Effector memory CD4-positive, alpha-beta T cell (primary cell): ENCODE results near the gene GNPDA1.
A peak's percentile ranks its signal among the peaks of the same experiment; 100 is the strongest.

Source experiments
- DNase-seq, 3 donors: peaks; one replicate each; pipeline ENCODE4 v3.0.0-alpha.2; 2020
- H3K27ac ChIP-seq: 2 replicates; pipeline ENCODE4 v1.7.0; 2013; ENCODE audit warnings: mild to moderate bottlenecking, low read length, moderate library complexity; ENCODE audit not compliant: insufficient read depth, poor library complexity, severe bottlenecking
- H3K27me3 ChIP-seq: replicated peaks from 2 replicates; pipeline ENCODE4 v1.7.0; 2013; ENCODE audit warnings: mild to moderate bottlenecking, low read length; ENCODE audit not compliant: insufficient read depth, control insufficient read depth, poor library complexity, severe bottlenecking
- H3K36me3 ChIP-seq: 2 replicates; pipeline ENCODE4 v1.7.0; 2013; ENCODE audit warnings: mild to moderate bottlenecking, low read length, moderate library complexity; ENCODE audit not compliant: control insufficient read depth, insufficient read depth
- H3K4me1 ChIP-seq: 2 replicates; pipeline ENCODE4 v1.7.0; 2013; ENCODE audit warnings: low read length, mild to moderate bottlenecking; ENCODE audit not compliant: control insufficient read depth, insufficient read depth, poor library complexity, severe bottlenecking
- H3K4me3 ChIP-seq: 2 replicates; pipeline ENCODE4 v1.7.0; 2013; ENCODE audit warnings: low read length, low read depth, mild to moderate bottlenecking; ENCODE audit not compliant: insufficient read depth, poor library complexity, severe bottlenecking
- H3K9me3 ChIP-seq: 2 replicates; pipeline ENCODE4 v1.7.0; 2013; ENCODE audit warnings: mild to moderate bottlenecking, low read length, moderate library complexity; ENCODE audit not compliant: control insufficient read depth

GNPDA1 gene

DNA sequence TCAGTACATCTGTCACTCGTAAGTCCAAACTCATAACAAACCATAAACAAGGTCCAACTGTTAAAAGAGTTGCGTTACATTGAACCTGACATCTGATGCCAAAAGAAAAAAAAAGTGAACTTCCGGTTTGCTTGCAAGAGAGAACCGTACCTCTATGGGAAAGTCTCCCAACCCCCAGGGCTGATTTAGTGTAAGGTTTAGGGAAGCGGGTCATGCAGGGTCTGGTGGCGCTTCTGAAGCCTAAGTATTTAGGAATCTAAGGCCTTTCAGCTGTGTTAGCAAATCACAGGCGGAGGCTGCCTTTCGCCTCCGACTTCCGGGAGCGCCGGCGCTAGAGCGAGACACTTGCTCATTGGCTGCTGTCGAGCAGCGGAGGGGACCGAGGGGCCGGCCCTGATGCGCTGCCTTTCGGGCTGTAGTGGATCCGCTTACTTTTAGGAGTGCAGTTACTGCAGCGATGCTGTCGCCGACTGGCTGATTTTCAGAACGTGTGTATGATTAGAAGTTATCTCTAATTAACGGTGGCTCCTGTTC, 12.0 kb upstream of the GNPDA1 start:
- Histone ChIP-seq H3K4me1 (no peaks in the 10 kb centered on the region), H3K9me3 (no peaks in the 10 kb centered on the region), H3K4me3 (peak overlapping the region; percentile 36), H3K27me3 (no peaks in the 10 kb centered on the region), H3K27ac (peak overlapping the region; percentile 78), H3K36me3 (no peaks in the 10 kb centered on the region)
- DNase-seq: peak; percentile 63 to 76 (median 71)

DNA sequence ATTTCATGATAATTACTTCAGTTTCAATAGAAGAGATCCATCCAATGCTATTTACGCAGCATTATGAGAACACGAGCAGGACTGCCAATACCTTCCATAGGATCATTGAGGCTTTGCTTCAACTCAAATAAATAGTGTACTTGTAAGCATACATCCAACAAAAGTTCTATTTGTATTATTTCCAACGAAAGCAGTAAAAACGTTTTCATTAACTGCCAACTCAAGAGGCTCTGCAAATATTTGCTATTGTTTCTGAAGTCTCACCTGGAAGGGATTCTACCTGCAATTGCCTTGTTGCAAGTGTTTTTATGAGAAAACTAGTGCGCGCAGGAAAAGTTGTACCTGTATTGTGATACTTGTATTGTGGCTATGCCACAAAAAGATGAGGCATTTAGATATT, 11.0 kb upstream of the GNPDA1 start:
- Histone ChIP-seq H3K36me3 (no peaks in the 10 kb centered on the region), H3K4me3 (no peak overlapping the region), H3K27me3 (no peaks in the 10 kb centered on the region), H3K27ac (no peak overlapping the region), H3K9me3 (no peaks in the 10 kb centered on the region), H3K4me1 (no peaks in the 10 kb centered on the region)
- no peak for DNase-seq

DNA sequence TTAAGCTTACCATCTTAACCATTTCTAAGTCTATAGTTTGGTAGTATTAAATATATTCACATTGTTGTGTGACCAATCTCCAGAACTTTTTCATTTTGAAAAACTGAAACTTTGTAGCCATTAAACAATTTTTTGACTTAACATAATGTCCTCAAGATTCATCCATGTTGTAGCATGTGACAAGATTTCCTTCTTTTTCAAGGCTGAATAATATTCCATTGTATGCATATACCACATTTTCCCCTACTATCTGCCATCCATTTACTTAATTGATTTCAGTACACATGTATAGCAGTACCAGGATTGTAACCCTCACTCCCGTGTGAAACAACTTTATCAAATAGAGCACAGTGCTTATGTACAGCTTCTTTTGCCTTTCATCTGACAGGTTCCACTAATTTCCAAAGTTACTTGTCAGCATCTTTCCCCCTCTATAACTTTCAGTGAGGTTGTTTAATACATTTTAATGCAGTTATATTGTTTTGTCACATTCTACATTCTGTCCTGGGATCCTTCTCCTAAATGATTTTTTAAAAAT, 7.4 kb upstream of the GNPDA1 start:
- no peak overlapping the region for H3K4me3 ChIP-seq
- H3K36me3 ChIP-seq: no peaks in the 10 kb centered on the region
- no peaks in the 10 kb centered on the region for H3K27me3 ChIP-seq
- H3K4me1 ChIP-seq: peaks cover 26% of the 10 kb centered on the region
- no peak for DNase-seq
- no peak overlapping the region for H3K27ac ChIP-seq
- no peaks in the 10 kb centered on the region for H3K9me3 ChIP-seq

DNA sequence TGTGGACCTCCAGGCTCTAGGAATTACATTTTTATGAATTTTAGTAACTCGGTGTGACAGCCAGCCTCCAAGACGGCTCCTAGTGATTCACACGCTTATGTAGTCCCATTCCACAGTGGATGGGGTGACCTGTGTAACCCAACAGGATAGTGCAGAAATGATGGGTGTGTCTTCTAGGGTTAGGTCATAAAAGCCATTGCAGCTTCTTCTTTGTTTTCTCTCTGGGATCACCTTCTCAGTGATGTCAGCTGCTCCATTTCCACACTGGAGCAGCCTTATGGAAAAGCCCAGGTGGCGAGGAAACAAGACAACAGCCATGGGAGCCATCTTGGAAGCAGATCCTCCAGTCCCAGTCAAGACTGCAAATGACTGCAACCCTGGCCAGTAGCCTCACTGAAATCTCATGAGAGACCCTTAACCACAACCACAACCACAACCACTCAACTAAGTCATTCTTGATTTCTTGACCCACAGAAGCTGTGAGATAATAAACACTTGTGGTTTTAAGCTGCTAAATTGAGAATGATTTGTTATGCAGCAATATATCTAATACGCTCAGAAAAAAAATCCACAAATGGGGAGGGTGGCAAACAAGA, 5.1 kb upstream of the GNPDA1 start:
- Histone ChIP-seq H3K4me1 (peaks cover 34% of the 10 kb centered on the region), H3K27ac (peak overlapping the region; percentile 66)
- no peak for DNase-seq

DNA sequence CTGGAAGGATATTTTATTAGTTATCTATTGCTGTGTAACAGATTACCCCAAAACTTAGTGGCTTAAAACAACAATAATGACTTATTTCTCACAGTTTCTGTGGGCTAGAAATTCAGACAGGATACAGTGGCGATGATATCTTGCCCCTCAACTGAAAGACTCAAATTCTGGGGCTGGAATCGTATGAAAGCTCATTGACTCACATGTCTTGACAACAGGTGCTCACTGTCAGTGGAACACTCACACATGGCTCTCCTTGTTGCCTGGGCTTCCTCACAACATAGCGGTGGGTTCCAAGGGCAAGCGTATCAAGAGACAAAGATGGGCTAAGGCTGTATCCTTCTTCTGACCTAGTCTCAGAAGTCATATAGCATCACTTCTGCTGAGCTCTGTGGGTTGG, 3.7 kb upstream of the GNPDA1 start:
- Histone ChIP-seq H3K4me3 (no peak overlapping the region), H3K27ac (peak overlapping the region; percentile 66), H3K9me3 (no peaks in the 10 kb centered on the region), H3K27me3 (no peaks in the 10 kb centered on the region), H3K4me1 (peaks cover 41% of the 10 kb centered on the region), H3K36me3 (no peaks in the 10 kb centered on the region)
- peak in 1 of 3 donors; percentile 11 for DNase-seq

More for the DNA sequence above, 5.1 kb upstream of the GNPDA1 start:
- no peaks in the 10 kb centered on the region for H3K36me3 ChIP-seq
- no peaks in the 10 kb centered on the region for H3K27me3 ChIP-seq
- peak overlapping the region; percentile 17 for H3K4me3 ChIP-seq
- no peaks in the 10 kb centered on the region for H3K9me3 ChIP-seq

DNA sequence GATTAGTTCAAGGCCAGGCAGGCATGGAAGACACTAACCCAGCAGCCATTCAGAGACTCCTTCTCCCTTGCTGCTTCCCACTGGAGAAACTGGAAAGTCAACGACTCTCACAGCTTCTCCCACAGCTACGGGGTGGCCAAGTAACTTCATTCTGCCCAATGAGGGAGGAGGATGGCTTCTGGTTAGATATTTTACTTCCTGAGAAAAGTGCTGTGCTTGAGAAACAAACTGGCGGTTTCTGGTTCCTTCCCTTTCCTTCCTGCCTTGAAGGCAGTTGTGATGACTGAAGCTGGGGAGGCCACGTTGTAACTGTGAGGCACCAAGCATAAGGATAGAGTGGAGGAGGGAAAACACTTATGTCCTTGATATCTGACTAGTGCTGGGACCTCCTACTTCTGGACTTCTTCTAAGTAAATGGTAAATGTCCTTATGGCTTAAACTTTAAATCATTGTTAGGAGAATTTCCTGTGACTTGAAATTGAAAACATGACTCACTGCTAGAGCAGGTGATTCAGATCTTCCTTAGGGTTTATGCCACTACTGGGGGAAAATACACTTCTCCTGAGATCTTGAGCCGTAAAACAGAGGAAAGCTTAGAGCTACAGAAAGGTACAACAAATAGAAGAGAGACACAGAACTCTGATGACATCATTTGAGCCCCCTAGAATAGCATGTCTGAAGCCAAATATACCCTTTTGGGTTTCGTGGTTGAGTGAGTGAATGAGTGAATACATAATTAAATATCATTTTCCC, 3.1 kb upstream of the GNPDA1 start:
- peak overlapping the region; percentile 66 for H3K27ac ChIP-seq
- peak overlapping the region; percentile 10 for H3K4me3 ChIP-seq
- H3K36me3 ChIP-seq: no peaks in the 10 kb centered on the region
- peak; percentile 11 to 25 (median 22) for DNase-seq
- peaks cover 42% of the 10 kb centered on the region for H3K4me1 ChIP-seq
- no peaks in the 10 kb centered on the region for H3K9me3 ChIP-seq
- no peaks in the 10 kb centered on the region for H3K27me3 ChIP-seq

DNA sequence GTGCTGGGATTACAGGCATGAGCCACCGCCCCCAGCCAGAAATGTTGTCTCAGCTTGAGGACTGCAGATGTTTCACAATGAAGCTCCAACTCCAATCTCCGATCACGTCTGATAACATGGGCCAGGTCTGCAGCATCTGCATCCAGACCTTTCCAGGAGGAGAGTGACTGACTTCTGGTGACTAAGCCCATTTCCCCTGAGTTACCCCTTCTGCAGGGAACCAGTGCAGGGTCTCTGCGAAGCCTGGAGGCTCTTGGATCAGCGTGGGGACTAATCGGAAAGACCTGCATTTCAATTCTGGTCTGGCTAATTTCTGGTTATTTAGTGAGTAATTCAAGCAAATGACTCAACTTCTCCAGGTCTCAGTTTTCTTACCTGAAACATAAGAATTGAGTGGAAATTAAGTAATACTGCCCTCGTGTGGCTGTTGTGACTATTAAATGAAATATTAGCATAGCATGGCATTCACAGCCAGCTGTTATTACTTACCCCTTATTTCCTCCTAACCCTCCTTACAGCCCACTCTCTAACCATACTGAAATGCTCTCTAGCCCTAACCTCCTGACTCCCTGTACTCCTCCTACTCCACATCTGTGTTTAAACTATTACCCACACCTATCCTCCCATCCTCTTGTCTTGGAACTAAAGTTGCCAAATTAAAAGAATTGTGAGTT, 2.2 kb upstream of the GNPDA1 start:
- Histone ChIP-seq H3K27me3 (no peaks in the 10 kb centered on the region), H3K9me3 (no peaks in the 10 kb centered on the region), H3K4me1 (peaks cover 42% of the 10 kb centered on the region), H3K36me3 (no peaks in the 10 kb centered on the region), H3K27ac (peak overlapping the region; percentile 66), H3K4me3 (peak overlapping the region; percentile 10)
- peak; percentile 4 to 38 (median 21) for DNase-seq

DNA sequence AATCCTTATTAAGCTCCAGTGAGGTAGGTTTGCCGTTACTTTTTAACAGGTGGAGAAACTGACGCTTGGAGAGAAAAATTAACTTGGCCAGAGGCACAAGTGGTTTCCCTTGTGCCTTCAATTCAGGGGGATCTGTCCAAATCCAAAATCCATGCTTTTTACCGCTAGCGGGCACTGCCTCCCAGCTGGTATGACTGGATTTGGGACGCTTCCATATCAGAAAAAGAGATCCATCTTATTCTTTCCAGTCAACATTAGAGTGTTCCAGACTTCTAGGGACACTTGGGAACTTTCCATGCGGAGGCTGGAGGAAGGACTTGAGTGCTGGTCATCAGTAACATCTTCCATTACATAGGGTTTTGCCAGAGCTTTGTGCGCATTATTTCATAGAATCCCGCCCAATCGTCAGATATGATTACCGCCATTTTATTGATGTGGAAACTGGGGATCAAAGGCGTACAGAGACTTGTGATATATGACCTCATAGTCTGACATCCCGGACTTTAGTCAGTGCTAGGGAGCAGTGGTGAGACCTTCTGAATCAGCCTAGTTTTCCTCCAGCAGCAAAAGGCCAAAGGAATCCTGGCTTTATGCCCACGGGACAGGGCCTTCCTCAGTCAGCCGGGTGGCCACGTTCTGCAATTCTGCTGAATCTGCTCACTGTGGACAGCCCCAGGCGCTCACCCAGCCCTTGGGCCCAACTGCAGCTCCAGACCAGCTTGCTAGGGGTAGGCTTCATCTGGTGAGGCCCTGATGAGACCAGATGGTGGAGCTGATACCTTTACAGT, 1.1 kb upstream of the GNPDA1 start:
- H3K27ac ChIP-seq: peak overlapping the region; percentile 66
- DNase-seq: no peak
- H3K36me3 ChIP-seq: no peaks in the 10 kb centered on the region
- no peaks in the 10 kb centered on the region for H3K9me3 ChIP-seq
- peaks cover 42% of the 10 kb centered on the region for H3K4me1 ChIP-seq
- no peaks in the 10 kb centered on the region for H3K27me3 ChIP-seq
- no peak overlapping the region for H3K4me3 ChIP-seq

DNA sequence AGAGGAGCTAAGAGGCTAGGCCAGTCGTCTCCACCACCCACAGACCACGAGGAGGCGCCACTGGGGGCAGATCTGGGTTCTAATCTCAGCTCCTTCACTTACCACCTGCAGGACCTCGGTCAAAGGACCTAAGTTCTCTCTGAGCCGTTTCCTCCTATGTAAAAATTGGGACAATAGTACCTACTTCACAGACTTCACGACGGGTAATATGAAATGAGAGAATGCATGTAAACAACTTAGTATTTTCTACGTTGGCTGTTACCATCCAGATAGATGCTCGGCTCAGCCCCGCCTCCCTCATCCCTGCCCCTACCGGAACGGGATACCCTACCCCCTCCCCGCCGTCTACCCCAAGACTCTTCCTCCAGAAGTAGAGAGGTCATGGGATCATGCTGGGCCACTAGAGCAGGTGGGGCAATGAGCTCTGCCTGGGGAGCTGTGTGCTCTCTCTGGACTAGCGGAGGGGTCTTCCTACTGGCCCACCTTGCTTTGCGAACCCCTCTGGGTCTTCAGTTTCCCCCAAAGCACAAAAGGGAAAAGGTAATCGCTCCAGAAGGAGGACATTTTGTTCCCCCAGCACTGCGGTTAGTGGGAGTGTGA, 541 bp downstream of the GNPDA1 start:
- peak overlapping the region; percentile 67 for H3K4me3 ChIP-seq
- H3K27ac ChIP-seq: peak overlapping the region; percentile 69
- peaks cover 39% of the 10 kb centered on the region for H3K4me1 ChIP-seq
- H3K9me3 ChIP-seq: no peaks in the 10 kb centered on the region
- peaks cover 4% of the 10 kb centered on the region for H3K36me3 ChIP-seq
- H3K27me3 ChIP-seq: no peaks in the 10 kb centered on the region
- DNase-seq: peak in 1 of 3 donors; percentile 33
